ENCODE data around the gene MRPL4. TPM values are rescaled to one million over a fixed set of nuclear protein-coding genes. Genes with fewer than 3 reads are reported as not detected.
A peak's percentile ranks its signal among the peaks of the same experiment; 100 is the strongest.

Gene MRPL4
- total RNA-seq, 4 donors from 2014 or later: 44.1 to 89.6 (median 62.5) TPM

DNA sequence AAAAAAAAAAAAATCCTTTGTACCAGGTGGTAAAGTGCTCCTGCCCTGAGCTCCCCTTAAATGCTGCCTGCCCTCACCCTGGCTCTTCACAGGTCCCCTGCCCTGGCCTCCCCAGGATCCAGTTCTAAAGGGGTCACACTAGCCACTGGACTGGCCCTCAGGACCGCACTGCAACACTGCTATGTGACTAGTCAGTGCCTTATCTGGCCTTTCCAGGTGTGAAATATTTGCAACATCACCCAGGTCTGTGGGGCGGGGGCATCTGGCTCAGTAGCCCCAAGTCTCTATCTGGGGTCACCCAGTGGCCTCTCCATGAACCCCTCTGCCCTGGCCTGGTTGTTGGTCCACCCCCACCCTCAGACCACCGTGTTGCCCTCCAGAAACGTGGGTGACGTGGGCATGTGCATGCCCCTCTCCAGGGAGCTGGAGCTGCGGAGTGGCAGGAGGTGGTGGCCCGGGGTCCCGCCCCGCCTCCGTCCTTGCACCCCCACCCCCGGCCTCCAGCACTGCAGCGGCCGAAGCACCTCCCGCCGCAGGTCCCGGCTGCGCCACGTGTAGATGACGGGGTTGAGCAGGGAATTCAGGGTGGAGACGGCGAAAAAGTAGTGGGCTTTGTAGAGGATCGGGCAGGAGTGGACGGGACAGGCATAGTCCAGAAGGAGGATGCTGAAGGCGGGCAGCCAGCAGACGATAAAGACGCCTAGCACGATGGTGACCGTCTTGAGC lies 28.4 kb upstream of the MRPL4 start:
- H3K36me3 ChIP-seq: no peaks in the 10 kb centered on the region
- no peak overlapping the region for H3K4me3 ChIP-seq
- WGBS, 2 donors (ENCODE audit: low coverage in 1 of 2): 96 to 100% methylated on average over 1 to 28 of the region's 28 CpGs
- no peaks in the 10 kb centered on the region for H3K9me3 ChIP-seq
- no peak for DNase-seq
- intact Hi-C loops (cut with DNase I; ENCODE audit: low total_unique reads) (no loop called here), in situ Hi-C loops (cut with MboI; ENCODE audit: low pct_ligation_motif_present in 1 of 4, low pct_unique_long_range_greater_than_20kb in 1 of 4, low sequenced_read_pairs in 3 of 4) (no loop called here)
- H3K27ac ChIP-seq: no peak overlapping the region
- no peaks in the 10 kb centered on the region for H3K27me3 ChIP-seq
- TF ChIP-seq CTCF (IDR thresholded peaks at IDR 0.05) (no peak), POLR2AphosphoS5 (IDR thresholded peaks at IDR 0.05) (no peak), EP300 (IDR thresholded peaks at IDR 0.05; ENCODE audit: low read depth) (no peak)
- peaks cover 0 to 5% (median 0%) of the 10 kb centered on the region in 4 donors for H3K4me1 ChIP-seq

GRCh38 chr19:10224337-10224736 lies 27.7 kb upstream of the MRPL4 start:
- WGBS, 2 donors (ENCODE audit: low coverage in 1 of 2): 94% methylated on average over 23 of the region's 23 CpGs; no CpG with 5 or more reads in 1 of the 2 donors
- no peak for TF ChIP-seq CTCF (IDR thresholded peaks at IDR 0.05)
- Histone ChIP-seq H3K9me3 (no peaks in the 10 kb centered on the region), H3K4me1 (peaks cover 0 to 11% (median 0%) of the 10 kb centered on the region in 4 donors), H3K36me3 (no peaks in the 10 kb centered on the region), H3K4me3 (no peak overlapping the region), H3K27ac (no peak overlapping the region), H3K27me3 (no peaks in the 10 kb centered on the region)
- no peak for DNase-seq
- intact Hi-C loops (cut with DNase I; ENCODE audit: low total_unique reads) (no loop called here), in situ Hi-C loops (cut with MboI; ENCODE audit: low pct_ligation_motif_present in 1 of 4, low pct_unique_long_range_greater_than_20kb in 1 of 4, low sequenced_read_pairs in 3 of 4) (no loop called here)

DNA sequence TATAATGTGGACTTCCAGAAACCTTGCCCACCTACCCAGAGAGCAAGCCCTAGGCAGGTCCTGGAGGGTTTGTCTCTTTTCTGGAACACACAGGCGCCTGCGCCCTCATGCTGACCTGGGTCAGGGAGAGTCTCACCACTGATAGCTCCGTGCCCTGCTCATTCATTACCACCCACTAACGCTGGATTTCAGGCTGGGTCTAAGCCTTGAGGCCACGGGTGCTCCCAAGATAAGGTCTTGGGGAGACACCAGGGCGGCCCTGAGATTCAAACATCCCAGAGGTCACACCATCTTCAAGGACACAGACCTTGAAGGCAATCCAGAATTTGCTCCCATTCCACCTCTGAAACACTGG lies 26.0 kb upstream of the MRPL4 start:
- intact Hi-C loops (cut with DNase I; ENCODE audit: low total_unique reads): no loop called here
- peak overlapping the region; percentile 84 to 92 (median 89) for H3K27ac ChIP-seq
- no peak overlapping the region for H3K4me3 ChIP-seq
- H3K27me3 ChIP-seq: no peaks in the 10 kb centered on the region
- no peaks in the 10 kb centered on the region for H3K9me3 ChIP-seq
- no peaks in the 10 kb centered on the region for H3K36me3 ChIP-seq
- in situ Hi-C loops (cut with MboI; ENCODE audit: low pct_ligation_motif_present in 1 of 4, low pct_unique_long_range_greater_than_20kb in 1 of 4, low sequenced_read_pairs in 3 of 4): loop anchor here in 1 of 4 donors (25.0 kb wide), 1 partner anchor 114 kb away; the partner anchor contains the start of genes ANGPTL6, EIF3G, P2RY11 and PPAN
- TF ChIP-seq EP300 (IDR thresholded peaks at IDR 0.05; ENCODE audit: low read depth) (no peak), POLR2A (IDR thresholded peaks at IDR 0.05) (no peak), POLR2AphosphoS5 (IDR thresholded peaks at IDR 0.05) (no peak), CTCF (IDR thresholded peaks at IDR 0.05) (no peak)
- DNase-seq: no peak
- H3K4me1 ChIP-seq: peaks cover 0 to 22% (median 9%) of the 10 kb centered on the region in 4 donors
- WGBS, 2 donors (ENCODE audit: low coverage in 1 of 2): 85% methylated on average over 6 of the region's 6 CpGs; no CpG with 5 or more reads in 1 of the 2 donors

GRCh38 chr19:10226376-10227025 lies 25.5 kb upstream of the MRPL4 start:
- TF ChIP-seq POLR2A (IDR thresholded peaks at IDR 0.05) (no peak), CTCF (IDR thresholded peaks at IDR 0.05) (no peak), POLR2AphosphoS5 (IDR thresholded peaks at IDR 0.05) (peak; percentile 73 to 88 (median 84)), EP300 (IDR thresholded peaks at IDR 0.05; ENCODE audit: low read depth) (peak; percentile 49)
- no peaks in the 10 kb centered on the region for H3K9me3 ChIP-seq
- H3K4me1 ChIP-seq: peaks cover 0 to 22% (median 11%) of the 10 kb centered on the region in 4 donors
- H3K36me3 ChIP-seq: no peaks in the 10 kb centered on the region
- H3K27me3 ChIP-seq: no peaks in the 10 kb centered on the region
- in situ Hi-C loops (cut with MboI; ENCODE audit: low pct_ligation_motif_present in 1 of 4, low pct_unique_long_range_greater_than_20kb in 1 of 4, low sequenced_read_pairs in 3 of 4): loop anchor here in 1 of 4 donors (25.0 kb wide), 1 partner anchor 114 kb away; the partner anchor contains the start of genes ANGPTL6, EIF3G, P2RY11 and PPAN
- DNase-seq: peak; percentile 58
- WGBS, 2 donors (ENCODE audit: low coverage in 1 of 2): 40 to 60% methylated on average over 1 to 12 of the region's 13 CpGs
- peak overlapping the region; percentile 84 to 92 (median 89) for H3K27ac ChIP-seq
- intact Hi-C loops (cut with DNase I; ENCODE audit: low total_unique reads): no loop called here
- H3K4me3 ChIP-seq: no peak overlapping the region
